Kidney (tissue), 14 donors: ENCODE measurements around the gene SHROOM1. TPM values are rescaled to one million over a fixed set of nuclear protein-coding genes. Genes with fewer than 3 reads are reported as not detected.

Experiments
- DNase-seq, 5 donors: peaks; one replicate each; pipeline ENCODE4 v3.0.0-alpha.2; 2013 to 2020
- FAIRE-seq: peaks from 2 replicates; lab custom pipeline; 2012; peaks lifted over from hg19 to GRCh38; lab: Jason Lieb, UNC
- H3K27ac ChIP-seq, 2 donors: one replicate each; pipeline ENCODE4 v1.7.0; 2013; ENCODE audit warnings: low read depth in 2 of 2, low read length in 2 of 2, inconsistent platforms in 1 of 2
- H3K27me3 ChIP-seq: one replicate; pipeline ENCODE4 v1.7.1; 2013; ENCODE audit warnings: low read length, inconsistent platforms; ENCODE audit not compliant: control insufficient read depth, insufficient read depth
- H3K36me3 ChIP-seq, 3 donors: one replicate each; pipeline versions ENCODE4 v1.7.0 to v1.7.1; 2013; ENCODE audit warnings: low read length in 3 of 3, control low read depth in 1 of 3, inconsistent platforms in 1 of 3; ENCODE audit not compliant: insufficient read depth in 3 of 3, control insufficient read depth in 2 of 3
- H3K4me1 ChIP-seq, 3 donors: one replicate each; pipeline versions ENCODE4 v1.7.0 to v1.7.1; 2013; ENCODE audit warnings: low read length in 3 of 3, inconsistent platforms in 1 of 3, low read depth in 1 of 3; ENCODE audit not compliant: control insufficient read depth in 2 of 3, insufficient read depth in 2 of 3
- H3K4me3 ChIP-seq, 3 donors: one replicate each; pipeline versions ENCODE4 v1.7.0 to v1.8.1; 2013; ENCODE audit warnings: low read length in 3 of 3, control low read depth in 1 of 3, inconsistent platforms in 1 of 3
- H3K9ac ChIP-seq, 3 donors: one replicate each; pipeline versions ENCODE4 v1.7.0 to v1.7.1; 2013; ENCODE audit warnings: low read length in 3 of 3, control low read depth in 1 of 3, inconsistent platforms in 1 of 3
- H3K9me3 ChIP-seq, 3 donors: one replicate each; pipeline versions ENCODE4 v1.7.0 to v1.7.1; 2013; ENCODE audit warnings: low read length in 3 of 3, control low read depth in 1 of 3, inconsistent platforms in 1 of 3; ENCODE audit not compliant: control insufficient read depth in 2 of 3, insufficient read depth in 1 of 3
- CTCF ChIP-seq: IDR thresholded peaks from 3 replicates; pipeline ENCODE4 v1.5.1; 2012; ENCODE audit warnings: mild to moderate bottlenecking, moderate library complexity, borderline replicate concordance; ENCODE audit not compliant: insufficient read depth; ENCODE audit errors: extremely low read depth
- intact Hi-C: fragments of 100-400 bp; cut with DNase I; formaldehyde crosslinking; loops from one replicate; pipeline ENCODE4 v1.11.1; 2022
- polyA plus RNA-seq: library from polyadenylated mRNA; stranded (reverse); fragments of 350-450 nt; fragmentation: Illumina TruSeq; extraction: RNeasy Lipid Tissue Mini Kit (QIAGEN cat#74804); gene quantifications from one replicate; pipeline ENCODE4 v1.2.3, GENCODE V29; 2014; ENCODE audit warnings: low read depth, low replicate concordance; ENCODE audit not compliant: insufficient read depth
- total RNA-seq: library from RNA; stranded (reverse); fragmentation: NEBNext Ultra II Directional; extraction: Animal tissue kit (Norgen Biotek cat#: 25700); gene quantifications from one replicate; pipeline ENCODE4 v1.2.1, GENCODE V29; 2021
- donor health status: control.
- donor health status: control.
- donor health status: control.
- donor health status: control.
- donor health status: control.
- donor health status: DM: yes; HTN: yes; CAD: no.
- donor health status: Normal renal cell carcinoma (clear cell type).

Gene SHROOM1
- total and polyA plus RNA-seq, 2 donors from 2014 or later: 7.8 to 13.4 TPM

GRCh38 chr5:132791026-132791425, 39.4 kb downstream of the SHROOM1 start:
- no peak for TF ChIP-seq CTCF
- H3K27me3 ChIP-seq: no peaks in the 10 kb centered on the region
- H3K4me1 ChIP-seq: no peaks in the 10 kb centered on the region
- H3K36me3 ChIP-seq: no peaks in the 10 kb centered on the region
- no peak overlapping the region for H3K27ac ChIP-seq
- DNase-seq: no peak
- no peak overlapping the region for H3K4me3 ChIP-seq
- no peaks in the 10 kb centered on the region for H3K9me3 ChIP-seq
- no peak overlapping the region for H3K9ac ChIP-seq
- no peak for FAIRE-seq
- intact Hi-C loops: no loop called here

GRCh38 chr5:132790201-132790865, 40.1 kb downstream of the SHROOM1 start:
- FAIRE-seq (no peak), DNase-seq (no peak)
- Histone ChIP-seq H3K36me3 (no peaks in the 10 kb centered on the region), H3K27ac (no peak overlapping the region), H3K4me3 (no peak overlapping the region), H3K9ac (no peak overlapping the region), H3K27me3 (no peaks in the 10 kb centered on the region), H3K9me3 (no peaks in the 10 kb centered on the region), H3K4me1 (no peaks in the 10 kb centered on the region)
- TF ChIP-seq CTCF: no peak
- intact Hi-C loops: no loop called here

- Histone ChIP-seq H3K27ac (no peak overlapping the region), H3K9me3 (no peaks in the 10 kb centered on the region), H3K9ac (no peak overlapping the region), H3K36me3 (no peaks in the 10 kb centered on the region), H3K4me3 (no peak overlapping the region), H3K27me3 (no peaks in the 10 kb centered on the region), H3K4me1 (no peaks in the 10 kb centered on the region)
- FAIRE-seq (no peak), DNase-seq (no peak)
- intact Hi-C loops: no loop called here
- TF ChIP-seq CTCF: no peak
These were observed 41.2 kb downstream of the SHROOM1 start for GRCh38 chr5:132788990-132789886.
